Common myeloid progenitor, CD34-positive (primary cell): ENCODE data around the gene FCGR3A.

Experiments
- CTCF ChIA-PET: fragments of 350-600 bp; sonication (Branson Sonifier 250); formaldehyde crosslinking; loops from one replicate; lab custom pipeline; 2021; ENCODE audit warnings: antibody characterized with exemption; lab: Charles Lee
- POLR2A ChIA-PET: fragments of 350-600 bp; sonication (Branson Sonifier 250); formaldehyde crosslinking; loops from one replicate; lab custom pipeline; 2021; ENCODE audit warnings: antibody characterized with exemption; lab: Charles Lee
- DNase-seq, 3 donors: peaks; one replicate each; pipeline versions ENCODE4 v3.0.0 to v3.0.0-alpha.2; 2013
- H3K27ac ChIP-seq, 2 experiments: 1 replicate in 1 of 2; 2 replicates in 1 of 2; pipeline ENCODE4 v1.7.0; 2013; ENCODE audit warnings: inconsistent platforms in 2 of 2, low read length in 2 of 2, mild to moderate bottlenecking in 2 of 2, low read depth in 1 of 2, moderate library complexity in 1 of 2; ENCODE audit not compliant: severe bottlenecking in 2 of 2, insufficient read depth in 1 of 2, poor library complexity in 1 of 2
- H3K27me3 ChIP-seq, 5 experiments: replicated peaks in 2 of 5; 1 replicate in 3 of 5; 2 replicates in 2 of 5; pipeline versions ENCODE4 v1.6.1 to v1.7.0; 2013; ENCODE audit warnings: low read length in 4 of 5, mild to moderate bottlenecking in 2 of 5, moderate library complexity in 2 of 5, inconsistent platforms in 1 of 5; ENCODE audit not compliant: insufficient read depth in 5 of 5, control insufficient read depth in 4 of 5
- H3K36me3 ChIP-seq, 4 experiments: 1 replicate in 2 of 4; 2 replicates in 2 of 4; pipeline versions ENCODE4 v1.6.1 to v1.7.0; 2013; ENCODE audit warnings: low read length in 3 of 4, control low read depth in 1 of 4, mild to moderate bottlenecking in 1 of 4; ENCODE audit not compliant: control insufficient read depth in 4 of 4, insufficient read depth in 4 of 4
- H3K4me1 ChIP-seq, 4 experiments: 1 replicate in 3 of 4; 2 replicates in 1 of 4; pipeline versions ENCODE4 v1.6.1 to v1.7.1; 2013; ENCODE audit warnings: low read length in 3 of 4, mild to moderate bottlenecking in 3 of 4, control low read depth in 1 of 4, inconsistent platforms in 1 of 4, moderate library complexity in 1 of 4; ENCODE audit not compliant: control insufficient read depth in 4 of 4, insufficient read depth in 4 of 4; ENCODE audit errors: control extremely low read depth in 1 of 4
- H3K4me3 ChIP-seq, 7 experiments: 1 replicate in 4 of 7; 2 replicates in 3 of 7; pipeline versions ENCODE4 v1.5.1 to v1.7.0; 2013; ENCODE audit warnings: mild to moderate bottlenecking in 7 of 7, low read length in 6 of 7, moderate library complexity in 6 of 7, inconsistent platforms in 2 of 7, low read depth in 2 of 7, control low read depth in 1 of 7; ENCODE audit not compliant: insufficient read depth in 4 of 7, control insufficient read depth in 1 of 7; ENCODE audit errors: extremely low read depth in 1 of 7
- H3K9me3 ChIP-seq, 5 experiments: 1 replicate in 4 of 5; 2 replicates in 1 of 5; pipeline versions ENCODE4 v1.6.1 to v1.7.1; 2013; ENCODE audit warnings: low read length in 4 of 5, mild to moderate bottlenecking in 2 of 5, inconsistent platforms in 1 of 5, low read depth in 1 of 5, moderate library complexity in 1 of 5; ENCODE audit not compliant: control insufficient read depth in 4 of 5, insufficient read depth in 2 of 5; ENCODE audit errors: control extremely low read depth in 1 of 5
- WGBS: methylation state at CpG from one replicate; pipeline ENCODE4 v1.1.5; 2013; ENCODE audit not compliant: insufficient coverage; 5-methylcytosine and 5-hydroxymethylcytosine counted together

Gene FCGR3A

GRCh38 chr1:161510477-161510876 is 39.1 kb downstream of the FCGR3A start:
- peaks cover 6 to 21% (median 18%) of the 10 kb centered on the region in 4 experiments for H3K4me1 ChIP-seq
- DNase-seq: no peak
- CTCF ChIA-PET: interaction anchor here (1.1 to 1.2 kb wide), 2 partner anchors 18 to 22 kb away, joined by 3 read pairs; no protein-coding TSS in a partner anchor
- H3K9me3 ChIP-seq: no peaks in the 10 kb centered on the region
- H3K36me3 ChIP-seq: no peaks in the 10 kb centered on the region
- H3K27ac ChIP-seq: no peak overlapping the region
- POLR2A ChIA-PET: no interaction called here
- H3K27me3 ChIP-seq: peaks cover 0 to 2% (median 0%) of the 10 kb centered on the region in 5 experiments
- 100% methylated on average over 2 of the region's 3 CpGs for WGBS
- no peak overlapping the region for H3K4me3 ChIP-seq

- ChIA-PET CTCF (interaction anchor here (1.0 to 3.7 kb wide), 5 partner anchors 10 to 22 kb away, joined by 3 to 12 read pairs (median 4); no protein-coding TSS in a partner anchor), POLR2A (no interaction called here)
- DNase-seq: peak; percentile 47 to 86 (median 85)
- H3K9me3 ChIP-seq: no peaks in the 10 kb centered on the region
- 33% methylated on average over 1 of the region's 15 CpGs for WGBS
- peak overlapping the region in 1 of 2 experiments; percentile 68 for H3K27ac ChIP-seq
- peaks cover 6 to 47% (median 25%) of the 10 kb centered on the region in 4 experiments for H3K4me1 ChIP-seq
- H3K36me3 ChIP-seq: no peaks in the 10 kb centered on the region
- peak overlapping the region in 4 of 7 experiments; percentile 20 to 43 (median 32) for H3K4me3 ChIP-seq
- peaks cover 0 to 10% (median 0%) of the 10 kb centered on the region in 5 experiments for H3K27me3 ChIP-seq
Observed at GRCh38 chr1:161506336-161507223, 43.0 kb downstream of the FCGR3A start.

- CTCF ChIA-PET: interaction anchor here (1.0 to 3.7 kb wide), 6 partner anchors 11 to 25 kb away, joined by 3 to 12 read pairs (median 4); no protein-coding TSS in a partner anchor
- Histone ChIP-seq H3K27ac (peak overlapping the region in 1 of 2 experiments; percentile 68), H3K9me3 (no peaks in the 10 kb centered on the region), H3K27me3 (peaks cover 0 to 11% (median 0%) of the 10 kb centered on the region in 5 experiments), H3K4me1 (peaks cover 6 to 51% (median 25%) of the 10 kb centered on the region in 4 experiments), H3K4me3 (peak overlapping the region in 3 of 7 experiments; percentile 29 to 75 (median 34)), H3K36me3 (no peaks in the 10 kb centered on the region)
- POLR2A ChIA-PET: no interaction called here
- WGBS: 100% methylated on average over 2 of the region's 6 CpGs
- no peak for DNase-seq
Observed at GRCh38 chr1:161505686-161506085, 43.9 kb downstream of the FCGR3A start.

GRCh38 chr1:161503394-161503748 is 46.2 kb downstream of the FCGR3A start:
- Histone ChIP-seq H3K36me3 (no peaks in the 10 kb centered on the region), H3K4me3 (no peak overlapping the region), H3K27ac (peak overlapping the region in 1 of 2 experiments; percentile 19), H3K27me3 (peaks cover 0 to 27% (median 5%) of the 10 kb centered on the region in 5 experiments), H3K9me3 (no peaks in the 10 kb centered on the region), H3K4me1 (peaks cover 12 to 71% (median 27%) of the 10 kb centered on the region in 4 experiments)
- ChIA-PET CTCF (interaction anchor here (1.1 to 2.0 kb wide), 2 partner anchors 12 to 16 kb away, joined by 3 to 8 read pairs; no protein-coding TSS in a partner anchor), POLR2A (no interaction called here)
- no peak for DNase-seq

GRCh38 chr1:161502641-161503393 is 46.8 kb downstream of the FCGR3A start:
- peaks cover 12 to 75% (median 27%) of the 10 kb centered on the region in 4 experiments for H3K4me1 ChIP-seq
- no peaks in the 10 kb centered on the region for H3K9me3 ChIP-seq
- no peak overlapping the region for H3K4me3 ChIP-seq
- WGBS: no CpG with 5 or more reads among the region's 1 CpG
- peaks cover 0 to 29% (median 6%) of the 10 kb centered on the region in 5 experiments for H3K27me3 ChIP-seq
- ChIA-PET POLR2A (no interaction called here), CTCF (interaction anchor here (0.7 to 2.0 kb wide), 3 partner anchors 11 to 16 kb away, joined by 3 to 8 read pairs (median 3); no protein-coding TSS in a partner anchor)
- DNase-seq: peak in 2 of 3 donors; percentile 40 to 55
- H3K27ac ChIP-seq: peak overlapping the region in 1 of 2 experiments; percentile 19
- H3K36me3 ChIP-seq: no peaks in the 10 kb centered on the region

- H3K9me3 ChIP-seq: no peaks in the 10 kb centered on the region
- H3K36me3 ChIP-seq: no peaks in the 10 kb centered on the region
- 95% methylated on average over 4 of the region's 4 CpGs for WGBS
- H3K4me3 ChIP-seq: no peak overlapping the region
- DNase-seq: no peak
- H3K4me1 ChIP-seq: peaks cover 12 to 73% (median 25%) of the 10 kb centered on the region in 4 experiments
- CTCF ChIA-PET: interaction anchor here (0.7 to 2.0 kb wide), 3 partner anchors 10 to 17 kb away, joined by 3 to 8 read pairs (median 5); no protein-coding TSS in a partner anchor
- POLR2A ChIA-PET: no interaction called here
- H3K27me3 ChIP-seq: peaks cover 0 to 33% (median 10%) of the 10 kb centered on the region in 5 experiments
- no peak overlapping the region for H3K27ac ChIP-seq
Observed at GRCh38 chr1:161502181-161502580, 47.4 kb downstream of the FCGR3A start.
